ENCODE data around the gene CRYBG2.

DNA sequence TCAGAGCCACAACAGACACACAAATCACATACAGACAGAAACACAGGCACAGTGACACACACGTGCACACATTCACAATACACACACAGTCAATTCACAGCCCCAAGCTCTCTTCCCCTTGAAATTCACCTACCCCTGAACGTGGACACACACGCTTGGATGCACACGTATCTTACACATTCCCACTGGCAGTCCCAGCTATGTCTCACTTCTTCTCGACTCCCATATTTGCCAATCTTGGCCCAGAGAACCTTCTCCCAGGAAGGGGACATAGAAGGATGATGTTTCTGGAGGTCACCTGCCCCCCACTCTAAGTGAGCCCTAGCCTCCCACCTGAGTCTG is 1.6 kb downstream of the CRYBG2 start:
- TF ChIP-seq, protein P1, sequence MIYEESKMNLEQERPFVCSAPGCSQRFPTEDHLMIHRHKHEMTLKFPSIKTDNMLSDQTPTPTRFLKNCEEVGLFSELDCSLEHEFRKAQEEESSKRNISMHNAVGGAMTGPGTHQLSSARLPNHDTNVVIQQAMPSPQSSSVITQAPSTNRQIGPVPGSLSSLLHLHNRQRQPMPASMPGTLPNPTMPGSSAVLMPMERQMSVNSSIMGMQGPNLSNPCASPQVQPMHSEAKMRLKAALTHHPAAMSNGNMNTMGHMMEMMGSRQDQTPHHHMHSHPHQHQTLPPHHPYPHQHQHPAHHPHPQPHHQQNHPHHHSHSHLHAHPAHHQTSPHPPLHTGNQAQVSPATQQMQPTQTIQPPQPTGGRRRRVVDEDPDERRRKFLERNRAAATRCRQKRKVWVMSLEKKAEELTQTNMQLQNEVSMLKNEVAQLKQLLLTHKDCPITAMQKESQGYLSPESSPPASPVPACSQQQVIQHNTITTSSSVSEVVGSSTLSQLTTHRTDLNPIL (CRISPR knock-in tag; IDR thresholded peaks at IDR 0.05; ENCODE audit: low read depth): no peak
- TF ChIP-seq ZFP3 (CRISPR knock-in tag; IDR thresholded peaks at IDR 0.05) (no peak), ISL1 (CRISPR knock-in tag; IDR thresholded peaks at IDR 0.05) (no peak), ZNF565 (CRISPR knock-in tag; conservative IDR thresholded peaks at IDR 0.05; ENCODE audit: low read depth) (no peak), ZFP30 (CRISPR knock-in tag; IDR thresholded peaks at IDR 0.05) (no peak), ZNF8 (CRISPR knock-in tag; IDR thresholded peaks at IDR 0.05) (no peak), ARNTL (CRISPR knock-in tag; IDR thresholded peaks at IDR 0.05; ENCODE audit: borderline replicate concordance, low read depth) (no peak), OSR1 (CRISPR knock-in tag; IDR thresholded peaks at IDR 0.05) (no peak), ZNF70 (CRISPR knock-in tag; IDR thresholded peaks at IDR 0.05) (no peak)
- TF ChIP-seq, protein P2, sequence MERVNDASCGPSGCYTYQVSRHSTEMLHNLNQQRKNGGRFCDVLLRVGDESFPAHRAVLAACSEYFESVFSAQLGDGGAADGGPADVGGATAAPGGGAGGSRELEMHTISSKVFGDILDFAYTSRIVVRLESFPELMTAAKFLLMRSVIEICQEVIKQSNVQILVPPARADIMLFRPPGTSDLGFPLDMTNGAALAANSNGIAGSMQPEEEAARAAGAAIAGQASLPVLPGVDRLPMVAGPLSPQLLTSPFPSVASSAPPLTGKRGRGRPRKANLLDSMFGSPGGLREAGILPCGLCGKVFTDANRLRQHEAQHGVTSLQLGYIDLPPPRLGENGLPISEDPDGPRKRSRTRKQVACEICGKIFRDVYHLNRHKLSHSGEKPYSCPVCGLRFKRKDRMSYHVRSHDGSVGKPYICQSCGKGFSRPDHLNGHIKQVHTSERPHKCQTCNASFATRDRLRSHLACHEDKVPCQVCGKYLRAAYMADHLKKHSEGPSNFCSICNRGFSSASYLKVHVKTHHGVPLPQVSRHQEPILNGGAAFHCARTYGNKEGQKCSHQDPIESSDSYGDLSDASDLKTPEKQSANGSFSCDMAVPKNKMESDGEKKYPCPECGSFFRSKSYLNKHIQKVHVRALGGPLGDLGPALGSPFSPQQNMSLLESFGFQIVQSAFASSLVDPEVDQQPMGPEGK (CRISPR knock-in tag; IDR thresholded peaks at IDR 0.05; ENCODE audit: borderline replicate concordance): no peak
- TF ChIP-seq, protein P3, sequence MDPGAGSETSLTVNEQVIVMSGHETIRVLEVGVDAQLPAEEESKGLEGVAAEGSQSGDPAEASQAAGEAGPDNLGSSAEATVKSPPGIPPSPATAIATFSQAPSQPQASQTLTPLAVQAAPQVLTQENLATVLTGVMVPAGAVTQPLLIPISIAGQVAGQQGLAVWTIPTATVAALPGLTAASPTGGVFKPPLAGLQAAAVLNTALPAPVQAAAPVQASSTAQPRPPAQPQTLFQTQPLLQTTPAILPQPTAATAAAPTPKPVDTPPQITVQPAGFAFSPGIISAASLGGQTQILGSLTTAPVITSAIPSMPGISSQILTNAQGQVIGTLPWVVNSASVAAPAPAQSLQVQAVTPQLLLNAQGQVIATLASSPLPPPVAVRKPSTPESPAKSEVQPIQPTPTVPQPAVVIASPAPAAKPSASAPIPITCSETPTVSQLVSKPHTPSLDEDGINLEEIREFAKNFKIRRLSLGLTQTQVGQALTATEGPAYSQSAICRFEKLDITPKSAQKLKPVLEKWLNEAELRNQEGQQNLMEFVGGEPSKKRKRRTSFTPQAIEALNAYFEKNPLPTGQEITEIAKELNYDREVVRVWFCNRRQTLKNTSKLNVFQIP (CRISPR knock-in tag; IDR thresholded peaks at IDR 0.05; ENCODE audit: borderline replicate concordance, low read depth): no peak
- TF ChIP-seq, protein P4, sequence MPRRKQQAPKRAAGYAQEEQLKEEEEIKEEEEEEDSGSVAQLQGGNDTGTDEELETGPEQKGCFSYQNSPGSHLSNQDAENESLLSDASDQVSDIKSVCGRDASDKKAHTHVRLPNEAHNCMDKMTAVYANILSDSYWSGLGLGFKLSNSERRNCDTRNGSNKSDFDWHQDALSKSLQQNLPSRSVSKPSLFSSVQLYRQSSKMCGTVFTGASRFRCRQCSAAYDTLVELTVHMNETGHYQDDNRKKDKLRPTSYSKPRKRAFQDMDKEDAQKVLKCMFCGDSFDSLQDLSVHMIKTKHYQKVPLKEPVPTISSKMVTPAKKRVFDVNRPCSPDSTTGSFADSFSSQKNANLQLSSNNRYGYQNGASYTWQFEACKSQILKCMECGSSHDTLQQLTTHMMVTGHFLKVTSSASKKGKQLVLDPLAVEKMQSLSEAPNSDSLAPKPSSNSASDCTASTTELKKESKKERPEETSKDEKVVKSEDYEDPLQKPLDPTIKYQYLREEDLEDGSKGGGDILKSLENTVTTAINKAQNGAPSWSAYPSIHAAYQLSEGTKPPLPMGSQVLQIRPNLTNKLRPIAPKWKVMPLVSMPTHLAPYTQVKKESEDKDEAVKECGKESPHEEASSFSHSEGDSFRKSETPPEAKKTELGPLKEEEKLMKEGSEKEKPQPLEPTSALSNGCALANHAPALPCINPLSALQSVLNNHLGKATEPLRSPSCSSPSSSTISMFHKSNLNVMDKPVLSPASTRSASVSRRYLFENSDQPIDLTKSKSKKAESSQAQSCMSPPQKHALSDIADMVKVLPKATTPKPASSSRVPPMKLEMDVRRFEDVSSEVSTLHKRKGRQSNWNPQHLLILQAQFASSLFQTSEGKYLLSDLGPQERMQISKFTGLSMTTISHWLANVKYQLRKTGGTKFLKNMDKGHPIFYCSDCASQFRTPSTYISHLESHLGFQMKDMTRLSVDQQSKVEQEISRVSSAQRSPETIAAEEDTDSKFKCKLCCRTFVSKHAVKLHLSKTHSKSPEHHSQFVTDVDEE (CRISPR knock-in tag; IDR thresholded peaks at IDR 0.05): no peak
- TF ChIP-seq, protein P5, sequence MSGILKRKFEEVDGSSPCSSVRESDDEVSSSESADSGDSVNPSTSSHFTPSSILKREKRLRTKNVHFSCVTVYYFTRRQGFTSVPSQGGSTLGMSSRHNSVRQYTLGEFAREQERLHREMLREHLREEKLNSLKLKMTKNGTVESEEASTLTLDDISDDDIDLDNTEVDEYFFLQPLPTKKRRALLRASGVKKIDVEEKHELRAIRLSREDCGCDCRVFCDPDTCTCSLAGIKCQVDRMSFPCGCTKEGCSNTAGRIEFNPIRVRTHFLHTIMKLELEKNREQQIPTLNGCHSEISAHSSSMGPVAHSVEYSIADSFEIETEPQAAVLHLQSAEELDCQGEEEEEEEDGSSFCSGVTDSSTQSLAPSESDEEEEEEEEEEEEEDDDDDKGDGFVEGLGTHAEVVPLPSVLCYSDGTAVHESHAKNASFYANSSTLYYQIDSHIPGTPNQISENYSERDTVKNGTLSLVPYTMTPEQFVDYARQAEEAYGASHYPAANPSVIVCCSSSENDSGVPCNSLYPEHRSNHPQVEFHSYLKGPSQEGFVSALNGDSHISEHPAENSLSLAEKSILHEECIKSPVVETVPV (CRISPR knock-in tag; IDR thresholded peaks at IDR 0.05): no peak

Data from SK-N-SH treated with all-trans-retinoic acid at 6 μM for 48 hours (cell line).